Nephron (organoid): ENCODE measurements around the gene VSIG8.
A peak's percentile ranks its signal among the peaks of the same experiment; 100 is the strongest.
"Not testable (repeated sequence)": the region's sequence is repeated elsewhere in the genome, so short reads cannot be mapped to it uniquely, and the experiment has no call there.

Experiments used
- H3K27ac Mint-ChIP-seq, 3 experiments: 2 replicates each; pipeline ENCODE4 v1.8.0; 2020; ENCODE audit warnings: mixed read lengths in 3 of 3, mild to moderate bottlenecking in 2 of 3, moderate library complexity in 1 of 3
- H3K27me3 Mint-ChIP-seq: 2 replicates; pipeline ENCODE4 v1.8.0; 2021; ENCODE audit warnings: low read depth, mild to moderate bottlenecking, moderate library complexity, mixed read lengths
- H3K36me3 Mint-ChIP-seq: 2 replicates; pipeline ENCODE4 v1.8.0; 2020; ENCODE audit warnings: low read depth, mixed read lengths
- H3K4me1 Mint-ChIP-seq: 2 replicates; pipeline ENCODE4 v1.8.0; 2020; ENCODE audit warnings: mixed read lengths
- H3K4me3 Mint-ChIP-seq, 3 experiments: 2 replicates each; pipeline ENCODE4 v1.8.0; 2020; ENCODE audit warnings: mild to moderate bottlenecking in 3 of 3, mixed read lengths in 3 of 3, moderate library complexity in 2 of 3
- H3K9me3 Mint-ChIP-seq: 2 replicates; pipeline ENCODE4 v1.8.0; 2020; ENCODE audit warnings: mixed read lengths
- CTCF ChIP-seq, 3 experiments: fragments of 200-600 bp; sonication (generic); IDR thresholded peaks; one replicate each; pipeline ENCODE4 v1.5.0; 2021; ENCODE audit warnings: antibody characterized with exemption in 3 of 3; ENCODE audit not compliant: unreplicated experiment in 3 of 3

Gene VSIG8

DNA sequence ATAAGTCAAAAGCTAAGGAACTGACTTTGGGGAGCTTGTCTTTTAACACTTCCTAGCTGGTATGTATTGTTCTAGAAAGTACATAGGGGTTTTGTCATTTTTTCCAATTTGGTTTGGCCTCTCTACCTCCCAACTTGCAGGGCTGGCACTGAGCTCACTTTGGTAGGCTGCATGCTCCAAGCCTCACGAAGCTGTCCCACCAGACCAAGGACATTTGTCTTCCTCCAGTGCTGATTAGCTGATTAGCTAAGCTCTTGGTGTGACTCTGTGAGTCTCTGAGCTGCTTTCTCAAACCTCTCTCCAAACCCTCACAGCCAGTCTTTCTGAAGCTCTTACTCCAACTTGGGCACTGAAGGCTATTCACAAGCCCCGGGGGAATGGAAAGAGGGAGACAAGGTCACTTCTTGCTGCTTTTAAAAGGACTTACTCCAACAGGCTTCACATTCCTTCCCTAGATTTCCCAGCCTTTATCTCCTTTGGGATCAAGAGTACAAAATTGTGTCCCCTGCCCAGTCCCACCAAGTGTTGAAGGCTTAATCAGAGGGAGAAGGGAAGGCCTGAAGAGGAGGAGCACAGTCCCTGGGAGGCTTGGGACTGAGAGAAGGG is 38.4 kb upstream of the VSIG8 start:
- Mint-ChIP-seq H3K27ac (peak overlapping the region in 1 of 3 experiments; percentile 21), H3K4me3 (no peak overlapping the region), H3K9me3 (peaks cover 3% of the 10 kb centered on the region), H3K27me3 (peaks cover 20% of the 10 kb centered on the region), H3K4me1 (peaks cover 13% of the 10 kb centered on the region), H3K36me3 (no peaks in the 10 kb centered on the region)
- TF ChIP-seq CTCF (IDR thresholded peaks at IDR 0.05; ENCODE audit: unreplicated experiment in 3 of 3): no peak

GRCh38 chr1:159900086-159900680 is 37.7 kb upstream of the VSIG8 start, which contains the start of gene CFAP45:
Gene CFAP45, minus strand, starts transcription at chr1:159900165. Its CDS starts 67 bp downstream, at chr1:159900098.
- H3K4me3 Mint-ChIP-seq: peak within 1 kb of the TSS; percentile 30 to 48 (median 33)
- peaks cover 3% of the 10 kb centered on the region for H3K9me3 Mint-ChIP-seq
- H3K4me1 Mint-ChIP-seq: peaks cover 18% of the 10 kb centered on the region
- TF ChIP-seq CTCF (IDR thresholded peaks at IDR 0.05; ENCODE audit: unreplicated experiment in 3 of 3): no peak
- peak within 1 kb of the TSS in 2 of 3 experiments; percentile 54 to 83 for H3K27ac Mint-ChIP-seq
- peaks cover 20% of the 10 kb centered on the region for H3K27me3 Mint-ChIP-seq
- H3K36me3 Mint-ChIP-seq: no peaks in the 10 kb centered on the region

- Mint-ChIP-seq H3K27me3 (peaks cover 20% of the 10 kb centered on the region), H3K4me1 (peaks cover 20% of the 10 kb centered on the region), H3K4me3 (peak overlapping the region; percentile 30 to 48 (median 33)), H3K27ac (peak overlapping the region in 2 of 3 experiments; percentile 54 to 83)
- H3K36me3 Mint-ChIP-seq, H3K9me3 Mint-ChIP-seq: not testable (repeated sequence)
These were observed 37.2 kb upstream of the VSIG8 start for GRCh38 chr1:159899634-159900033.

DNA sequence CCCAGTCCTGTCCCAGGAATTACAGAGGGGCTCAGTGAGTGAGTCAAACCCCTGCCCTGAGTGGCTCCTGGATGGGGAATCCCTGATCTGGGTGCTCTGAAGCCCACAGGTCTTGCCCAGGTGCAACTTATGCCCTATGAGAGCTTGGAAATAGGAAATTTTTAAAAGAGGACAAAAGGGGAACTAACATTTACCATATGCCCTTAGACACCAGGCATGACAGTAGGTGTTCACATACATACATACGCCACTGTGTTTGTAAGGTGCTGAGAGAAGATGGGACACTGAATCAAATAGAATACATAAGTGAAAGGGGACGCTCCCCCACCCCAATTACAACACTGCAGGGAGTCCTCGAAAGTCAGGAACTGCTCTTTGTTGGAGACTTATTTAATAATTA is 36.1 kb upstream of the VSIG8 start:
- Mint-ChIP-seq H3K9me3 (peaks cover 2% of the 10 kb centered on the region), H3K27me3 (peaks cover 20% of the 10 kb centered on the region), H3K27ac (no peak overlapping the region), H3K4me1 (peaks cover 20% of the 10 kb centered on the region), H3K4me3 (no peak overlapping the region), H3K36me3 (no peaks in the 10 kb centered on the region)
- TF ChIP-seq CTCF (IDR thresholded peaks at IDR 0.05; ENCODE audit: unreplicated experiment in 3 of 3): no peak

GRCh38 chr1:159897962-159898361 is 35.5 kb upstream of the VSIG8 start:
- TF ChIP-seq CTCF (IDR thresholded peaks at IDR 0.05; ENCODE audit: unreplicated experiment in 3 of 3): no peak
- H3K36me3 Mint-ChIP-seq: no peaks in the 10 kb centered on the region

DNA sequence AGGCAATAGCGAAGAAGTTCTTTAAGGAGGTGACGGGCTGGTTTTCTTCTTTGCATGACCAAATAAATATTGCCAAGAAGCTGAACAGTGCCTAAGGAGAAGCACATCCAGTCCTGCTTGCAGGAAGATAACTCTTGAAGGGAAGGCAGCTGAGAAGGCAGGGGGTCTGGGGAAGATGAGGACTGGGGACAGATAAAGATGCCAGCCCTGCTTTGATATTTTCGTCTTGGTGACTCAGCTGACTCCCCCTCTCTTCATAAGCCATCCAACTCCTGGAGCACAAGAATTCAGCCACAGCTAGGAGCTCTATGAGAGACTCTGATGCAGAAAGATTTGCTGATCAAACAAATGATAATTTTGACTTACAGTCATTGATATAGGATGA is 34.1 kb upstream of the VSIG8 start:
- H3K36me3 Mint-ChIP-seq: no peaks in the 10 kb centered on the region
- TF ChIP-seq CTCF (IDR thresholded peaks at IDR 0.05; ENCODE audit: unreplicated experiment in 3 of 3): no peak
- H3K27me3 Mint-ChIP-seq: peaks cover 26% of the 10 kb centered on the region
- peak overlapping the region in 1 of 3 experiments; percentile 44 for H3K27ac Mint-ChIP-seq
- H3K4me3 Mint-ChIP-seq: no peak overlapping the region
- H3K4me1 Mint-ChIP-seq: peaks cover 20% of the 10 kb centered on the region
- no peaks in the 10 kb centered on the region for H3K9me3 Mint-ChIP-seq

More at GRCh38 chr1:159897962-159898361, 35.5 kb upstream of the VSIG8 start:
- Mint-ChIP-seq H3K9me3 (no peaks in the 10 kb centered on the region), H3K4me1 (peaks cover 20% of the 10 kb centered on the region), H3K27me3 (peaks cover 25% of the 10 kb centered on the region), H3K4me3 (no peak overlapping the region), H3K27ac (no peak overlapping the region)
